Astrocyte (in vitro differentiated cells and primary cell): ENCODE results near the gene TEDC1. TPM values are rescaled to one million over a fixed set of nuclear protein-coding genes. Genes with fewer than 3 reads are reported as not detected.

ENCODE experiments used
- DNase-seq: peaks from one replicate; pipeline ENCODE4 v3.0.0-alpha.2; 2010; ENCODE audit warnings: low read depth
- FAIRE-seq: peaks from 2 replicates; lab custom pipeline; 2011; peaks lifted over from hg19 to GRCh38; lab: Jason Lieb, UNC
- H2AFZ ChIP-seq: 2 replicates; pipeline ENCODE4 v1.6.0; 2012; ENCODE audit warnings: low read depth, low read length, inconsistent platforms
- H3K27ac ChIP-seq: 2 replicates; pipeline ENCODE4 v1.5.1; 2011; ENCODE audit warnings: low read depth, low read length, inconsistent platforms
- H3K27me3 ChIP-seq: 2 replicates; pipeline ENCODE4 v1.6.0; 2011; ENCODE audit warnings: low read length, inconsistent platforms; ENCODE audit not compliant: insufficient read depth
- H3K36me3 ChIP-seq: 2 replicates; pipeline ENCODE4 v1.5.1; 2011; ENCODE audit warnings: low read length, inconsistent platforms; ENCODE audit not compliant: insufficient read depth
- H3K4me1 ChIP-seq: 2 replicates; pipeline ENCODE4 v1.5.1; 2011; ENCODE audit warnings: low read length, inconsistent platforms; ENCODE audit not compliant: insufficient read depth
- H3K4me2 ChIP-seq: 2 replicates; pipeline ENCODE4 v1.6.0; 2012; ENCODE audit warnings: low read length, inconsistent platforms
- H3K4me3 ChIP-seq: 2 replicates; pipeline ENCODE4 v1.5.1; 2011; ENCODE audit warnings: low read depth, mild to moderate bottlenecking, low read length, inconsistent platforms; ENCODE audit not compliant: insufficient read depth
- H3K79me2 ChIP-seq: 2 replicates; pipeline ENCODE4 v1.6.0; 2012; ENCODE audit warnings: mild to moderate bottlenecking, low read length, inconsistent platforms; ENCODE audit not compliant: insufficient read depth
- H3K9ac ChIP-seq: 2 replicates; pipeline ENCODE4 v1.6.0; 2012; ENCODE audit warnings: mild to moderate bottlenecking, low read length, inconsistent platforms
- H3K9me3 ChIP-seq: 2 replicates; pipeline ENCODE4 v1.5.1; 2012; ENCODE audit warnings: low read depth, mild to moderate bottlenecking, low read length, inconsistent platforms; ENCODE audit not compliant: insufficient read depth
- H4K20me1 ChIP-seq: 2 replicates; pipeline ENCODE4 v1.6.0; 2012; ENCODE audit warnings: low read length, inconsistent platforms; ENCODE audit not compliant: insufficient read depth
- H3K27ac Mint-ChIP-seq: one replicate; pipeline ENCODE4 v1.8.0; 2021; ENCODE audit warnings: mild to moderate bottlenecking, mixed read lengths; ENCODE audit not compliant: unreplicated experiment
- H3K27me3 Mint-ChIP-seq: one replicate; pipeline ENCODE4 v1.8.0; 2021; ENCODE audit warnings: low read depth, mixed read lengths; ENCODE audit not compliant: unreplicated experiment
- H3K36me3 Mint-ChIP-seq: one replicate; pipeline ENCODE4 v1.8.0; 2021; ENCODE audit warnings: low read depth, mixed read lengths; ENCODE audit not compliant: unreplicated experiment
- H3K4me1 Mint-ChIP-seq: one replicate; pipeline ENCODE4 v1.8.0; 2021; ENCODE audit warnings: low read depth, mixed read lengths; ENCODE audit not compliant: unreplicated experiment
- H3K4me3 Mint-ChIP-seq: one replicate; pipeline ENCODE4 v1.8.0; 2021; ENCODE audit warnings: mild to moderate bottlenecking, moderate library complexity, mixed read lengths; ENCODE audit not compliant: unreplicated experiment
- H3K9me3 Mint-ChIP-seq: one replicate; pipeline ENCODE4 v1.8.0; 2021; ENCODE audit warnings: mild to moderate bottlenecking, mixed read lengths; ENCODE audit not compliant: unreplicated experiment
- CTCF ChIP-seq: IDR thresholded peaks from 2 replicates; pipeline ENCODE4 v1.5.1; 2011; ENCODE audit warnings: low read depth, mild to moderate bottlenecking, inconsistent platforms, low read length, moderate library complexity; ENCODE audit not compliant: insufficient read depth
- EZH2 ChIP-seq: IDR thresholded peaks from 2 replicates; pipeline ENCODE4 v1.6.1; 2012; ENCODE audit warnings: mild to moderate bottlenecking, low read length, inconsistent platforms; ENCODE audit not compliant: insufficient read depth
- total RNA-seq: library from RNA; stranded (reverse); gene quantifications from 2 replicates; pipeline ENCODE4 v1.2.1, GENCODE V29; 2021

Gene TEDC1
- total RNA-seq, 1 donor from 2014 or later = 5.5 TPM

GRCh38 chr14:105499256-105500035 lies 8.4 kb downstream of the TEDC1 start:
- Histone ChIP-seq H3K9ac (no peak overlapping the region), H3K79me2 (no peaks in the 10 kb centered on the region), H3K27ac (no peak overlapping the region), H2AFZ (no peak overlapping the region), H3K36me3 (no peaks in the 10 kb centered on the region), H3K27me3 (no peaks in the 10 kb centered on the region), H4K20me1 (no peaks in the 10 kb centered on the region), H3K9me3 (no peaks in the 10 kb centered on the region), H3K4me2 (no peak overlapping the region), H3K4me1 (no peaks in the 10 kb centered on the region), H3K4me3 (no peak overlapping the region)
- DNase-seq = no peak
- no peak for TF ChIP-seq EZH2
- TF ChIP-seq CTCF = no peak
- FAIRE-seq = no peak
- H3K4me1 Mint-ChIP-seq = no peaks in the 10 kb centered on the region
- no peaks in the 10 kb centered on the region for H3K9me3 Mint-ChIP-seq
- H3K4me3 Mint-ChIP-seq = no peak overlapping the region
- no peaks in the 10 kb centered on the region for H3K36me3 Mint-ChIP-seq
- H3K27ac Mint-ChIP-seq = no peak overlapping the region
- H3K27me3 Mint-ChIP-seq = peaks cover 9% of the 10 kb centered on the region

GRCh38 chr14:105500036-105500725 lies 9.1 kb downstream of the TEDC1 start:
- H3K4me3 ChIP-seq = no peak overlapping the region
- no peak for DNase-seq
- H3K27ac ChIP-seq = no peak overlapping the region
- no peaks in the 10 kb centered on the region for H3K27me3 ChIP-seq
- Mint-ChIP-seq H3K36me3 (no peaks in the 10 kb centered on the region), H3K9me3 (no peaks in the 10 kb centered on the region), H3K4me1 (no peaks in the 10 kb centered on the region), H3K4me3 (no peak overlapping the region), H3K27me3 (peaks cover 10% of the 10 kb centered on the region), H3K27ac (no peak overlapping the region)
- H3K4me2 ChIP-seq = no peak overlapping the region
- TF ChIP-seq EZH2 = no peak
- no peak for TF ChIP-seq CTCF
- FAIRE-seq = no peak
- no peaks in the 10 kb centered on the region for H3K36me3 ChIP-seq
- no peaks in the 10 kb centered on the region for H3K4me1 ChIP-seq
- no peaks in the 10 kb centered on the region for H3K9me3 ChIP-seq
- H3K79me2 ChIP-seq = no peaks in the 10 kb centered on the region
- H4K20me1 ChIP-seq = no peaks in the 10 kb centered on the region
- H3K9ac ChIP-seq = no peak overlapping the region
- H2AFZ ChIP-seq = no peak overlapping the region

GRCh38 chr14:105500726-105501101 lies 9.7 kb downstream of the TEDC1 start:
- DNase-seq = no peak
- Histone ChIP-seq H3K27ac (no peak overlapping the region), H3K4me1 (no peaks in the 10 kb centered on the region), H3K79me2 (no peaks in the 10 kb centered on the region), H3K4me3 (no peak overlapping the region), H3K4me2 (no peak overlapping the region), H2AFZ (no peak overlapping the region), H3K36me3 (no peaks in the 10 kb centered on the region), H3K9me3 (no peaks in the 10 kb centered on the region), H3K9ac (no peak overlapping the region), H3K27me3 (no peaks in the 10 kb centered on the region), H4K20me1 (no peaks in the 10 kb centered on the region)
- Mint-ChIP-seq H3K4me3 (no peak overlapping the region), H3K9me3 (no peaks in the 10 kb centered on the region), H3K27ac (no peak overlapping the region), H3K4me1 (no peaks in the 10 kb centered on the region), H3K36me3 (no peaks in the 10 kb centered on the region), H3K27me3 (peaks cover 10% of the 10 kb centered on the region)
- FAIRE-seq = no peak
- TF ChIP-seq CTCF = no peak
- TF ChIP-seq EZH2 = no peak
